Retinal pigment epithelial cell (primary cell): ENCODE measurements around the gene WWOX.

Source experiments
- DNase-seq: peaks from one replicate; pipeline ENCODE4 v3.0.0-alpha.2; 2010; ENCODE audit warnings: low read depth
- H3K4me3 ChIP-seq: 2 replicates; pipeline ENCODE4 v1.5.1; 2011; ENCODE audit warnings: mild to moderate bottlenecking, low read length, control low read depth, moderate library complexity
- CTCF ChIP-seq: conservative IDR thresholded peaks from 2 replicates; pipeline ENCODE4 v1.5.1; 2011; ENCODE audit warnings: low read depth, low read length, control low read depth, inconsistent platforms

Gene WWOX

GRCh38 chr16:78718141-78718540, 618.7 kb downstream of the WWOX start:
- no peak overlapping the region for H3K4me3 ChIP-seq
- no peak for DNase-seq
- TF ChIP-seq CTCF, result no peak

GRCh38 chr16:78720416-78720815, 621.0 kb downstream of the WWOX start:
- TF ChIP-seq CTCF, result no peak
- no peak overlapping the region for H3K4me3 ChIP-seq
- no peak for DNase-seq

- DNase-seq, result no peak
- no peak for TF ChIP-seq CTCF
- no peak overlapping the region for H3K4me3 ChIP-seq
Observed at GRCh38 chr16:78727536-78727935, 628.1 kb downstream of the WWOX start.

GRCh38 chr16:78729687-78730086, 630.2 kb downstream of the WWOX start:
- TF ChIP-seq CTCF, result no peak
- no peak overlapping the region for H3K4me3 ChIP-seq
- DNase-seq, result no peak

GRCh38 chr16:78731785-78732184, 632.3 kb downstream of the WWOX start:
- no peak for TF ChIP-seq CTCF
- no peak for DNase-seq
- no peak overlapping the region for H3K4me3 ChIP-seq

- no peak for TF ChIP-seq CTCF
- no peak for DNase-seq
- H3K4me3 ChIP-seq, result no peak overlapping the region
Observed at GRCh38 chr16:78732696-78733095, 633.2 kb downstream of the WWOX start.

- DNase-seq, result no peak
- no peak for TF ChIP-seq CTCF
- no peak overlapping the region for H3K4me3 ChIP-seq
Observed at GRCh38 chr16:78735337-78735736, 635.9 kb downstream of the WWOX start.
